Measurements from ENCODE around the gene CEMIP.

CEMIP gene

DNA sequence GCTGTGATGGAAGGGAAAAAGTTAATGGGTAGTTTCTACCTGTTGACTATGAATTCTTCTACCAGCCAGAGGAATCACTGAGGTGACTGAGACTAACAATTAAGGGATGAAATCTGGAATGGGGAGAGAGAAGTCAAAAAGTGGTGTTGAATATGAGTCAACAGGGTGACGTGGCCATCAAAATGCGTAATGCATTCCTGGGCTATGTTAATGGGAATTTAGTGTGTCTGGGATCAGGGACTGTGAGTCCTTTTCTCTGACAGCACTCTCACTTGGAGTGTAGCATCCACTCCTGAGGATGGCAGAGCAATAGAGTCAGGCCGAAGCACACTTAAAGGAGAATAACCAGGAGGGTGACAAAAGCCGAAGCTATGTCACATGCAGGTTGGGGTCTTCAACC is 150.1 kb downstream of the CEMIP start:
- peak; percentile 30 to 49 for DNase-seq (ENCODE audit: low read depth in 2 of 2)

DNA sequence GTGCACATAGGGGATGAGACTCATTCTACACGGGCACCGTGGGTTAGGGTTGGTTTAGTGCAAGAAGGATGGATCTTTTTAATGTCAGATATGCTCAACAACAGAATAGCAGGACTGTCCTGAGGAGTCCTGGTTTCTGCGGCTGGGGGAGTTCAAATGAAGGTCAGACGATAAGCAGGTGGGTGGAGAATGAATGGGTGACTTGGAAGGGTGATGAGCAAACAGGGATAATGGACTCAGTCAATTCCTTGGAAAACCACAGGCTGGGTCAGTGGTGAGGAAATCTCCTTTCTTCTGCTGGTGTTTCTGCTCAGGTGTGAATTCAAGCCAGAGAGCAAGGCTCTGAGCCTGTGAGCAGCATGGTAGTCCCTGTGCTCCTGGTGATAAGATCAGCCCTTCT is 150.5 kb downstream of the CEMIP start:
- DNase-seq (ENCODE audit: low read depth in 2 of 2), result no peak

DNA sequence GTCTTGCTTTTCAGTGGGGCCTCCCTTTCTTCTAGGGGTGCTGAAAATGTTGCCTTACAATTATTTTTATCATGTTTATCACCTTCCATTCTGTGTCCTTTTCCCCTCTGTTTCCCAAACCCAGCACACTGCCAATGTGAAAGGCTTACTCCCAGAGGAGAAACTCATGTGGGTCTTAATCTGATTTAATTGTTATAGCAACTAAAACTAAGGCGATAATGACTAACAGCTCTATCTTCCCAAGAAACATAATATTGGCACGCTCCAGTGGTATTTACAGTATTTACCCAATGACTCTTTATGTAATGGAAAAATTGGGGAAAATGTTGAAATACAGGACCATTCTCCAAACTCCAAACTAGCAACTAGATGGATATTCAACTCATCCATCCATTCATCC is 152.0 kb downstream of the CEMIP start:
- DNase-seq (ENCODE audit: low read depth in 2 of 2), result no peak

DNA sequence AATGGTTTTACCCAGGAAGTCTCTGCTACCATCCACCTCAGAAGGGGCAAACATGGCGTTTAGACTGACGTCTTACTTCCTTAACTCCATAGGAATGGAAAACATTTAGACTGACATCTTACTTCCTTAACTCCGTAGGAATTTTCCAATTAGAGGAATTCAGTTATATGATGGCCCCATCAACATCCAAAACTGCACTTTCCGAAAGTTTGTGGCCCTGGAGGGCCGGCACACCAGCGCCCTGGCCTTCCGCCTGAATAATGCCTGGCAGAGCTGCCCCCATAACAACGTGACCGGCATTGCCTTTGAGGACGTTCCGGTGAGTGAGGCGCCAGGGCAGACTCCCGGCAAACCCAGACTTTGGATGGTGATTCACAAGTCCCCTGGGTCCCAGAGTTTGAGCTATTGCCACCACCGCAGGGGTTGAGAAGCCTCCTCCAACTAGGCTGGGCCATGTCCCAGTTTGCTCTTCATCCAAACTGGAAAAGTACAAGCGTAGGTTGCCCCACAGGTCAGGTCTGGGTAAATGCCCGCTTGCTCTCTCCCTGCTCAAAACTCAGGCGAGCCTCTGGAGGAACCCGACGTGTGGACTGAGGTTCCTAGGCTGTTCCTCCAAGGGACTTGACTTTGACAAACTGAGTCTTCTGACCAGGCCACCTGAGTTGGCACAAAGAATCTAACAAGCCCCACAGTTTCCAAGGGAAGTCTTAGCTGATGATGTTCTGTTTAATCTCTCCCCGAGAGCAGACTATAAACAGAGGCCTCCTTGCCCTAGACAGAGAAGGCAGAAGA is 152.7 kb downstream of the CEMIP start:
- DNase-seq (ENCODE audit: low read depth in 2 of 2), result no peak

DNA sequence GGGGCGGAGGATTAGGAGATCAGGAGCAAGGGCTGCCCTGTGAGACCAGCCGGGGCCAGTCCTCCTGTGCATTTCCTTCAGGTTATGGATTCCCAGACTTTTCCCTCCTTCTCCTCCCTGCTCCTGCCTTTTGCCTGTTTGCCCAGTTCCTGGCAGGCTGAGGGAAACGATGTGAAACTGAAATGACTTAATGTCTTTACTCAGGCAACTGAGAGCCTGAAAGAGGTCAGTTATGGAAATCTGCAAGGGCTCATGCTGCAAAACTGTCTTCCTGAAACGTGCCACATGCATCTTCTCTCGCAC is 153.3 kb downstream of the CEMIP start:
- no peak for DNase-seq (ENCODE audit: low read depth in 2 of 2)

DNA sequence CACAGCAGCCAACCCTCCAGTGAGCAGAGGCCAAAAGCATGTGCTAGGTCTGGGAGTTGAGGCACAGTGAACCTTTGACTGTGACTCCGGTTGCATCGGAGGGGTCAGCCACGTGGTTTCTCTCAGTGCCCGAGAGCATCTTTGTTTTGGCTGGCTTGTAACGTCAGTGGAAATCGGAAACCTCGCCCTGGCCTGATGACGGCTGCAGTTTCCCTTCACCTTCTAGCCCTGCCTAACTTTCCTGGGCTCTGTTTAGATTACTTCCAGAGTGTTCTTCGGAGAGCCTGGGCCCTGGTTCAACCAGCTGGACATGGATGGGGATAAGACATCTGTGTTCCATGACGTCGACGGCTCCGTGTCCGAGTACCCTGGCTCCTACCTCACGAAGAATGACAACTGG is 153.8 kb downstream of the CEMIP start:
- DNase-seq (ENCODE audit: low read depth in 2 of 2), result no peak

DNA sequence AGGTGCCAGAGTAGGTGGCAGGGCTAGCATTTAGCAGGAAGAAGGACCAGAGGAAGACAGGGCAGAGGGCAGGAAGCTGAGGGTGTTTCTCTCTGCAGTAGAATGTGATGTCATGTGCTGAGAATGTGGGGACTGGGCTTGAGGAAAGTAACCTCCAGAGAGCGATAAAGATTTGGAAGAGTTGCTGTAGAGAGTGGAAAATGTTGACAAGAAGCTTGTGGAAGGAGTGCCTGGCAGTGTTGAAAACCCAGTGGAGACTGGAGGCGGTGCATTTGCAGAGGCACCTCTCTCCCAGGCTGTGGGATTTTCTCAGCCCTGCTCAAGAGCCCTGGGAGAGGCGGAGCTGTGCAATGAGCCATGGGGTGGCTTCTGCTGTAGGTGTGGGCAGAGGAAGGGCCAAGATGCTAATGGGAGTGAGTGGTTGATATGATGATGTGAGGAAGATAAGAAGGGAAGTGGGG is 155.6 kb downstream of the CEMIP start:
- DNase-seq (ENCODE audit: low read depth in 2 of 2), result no peak

DNA sequence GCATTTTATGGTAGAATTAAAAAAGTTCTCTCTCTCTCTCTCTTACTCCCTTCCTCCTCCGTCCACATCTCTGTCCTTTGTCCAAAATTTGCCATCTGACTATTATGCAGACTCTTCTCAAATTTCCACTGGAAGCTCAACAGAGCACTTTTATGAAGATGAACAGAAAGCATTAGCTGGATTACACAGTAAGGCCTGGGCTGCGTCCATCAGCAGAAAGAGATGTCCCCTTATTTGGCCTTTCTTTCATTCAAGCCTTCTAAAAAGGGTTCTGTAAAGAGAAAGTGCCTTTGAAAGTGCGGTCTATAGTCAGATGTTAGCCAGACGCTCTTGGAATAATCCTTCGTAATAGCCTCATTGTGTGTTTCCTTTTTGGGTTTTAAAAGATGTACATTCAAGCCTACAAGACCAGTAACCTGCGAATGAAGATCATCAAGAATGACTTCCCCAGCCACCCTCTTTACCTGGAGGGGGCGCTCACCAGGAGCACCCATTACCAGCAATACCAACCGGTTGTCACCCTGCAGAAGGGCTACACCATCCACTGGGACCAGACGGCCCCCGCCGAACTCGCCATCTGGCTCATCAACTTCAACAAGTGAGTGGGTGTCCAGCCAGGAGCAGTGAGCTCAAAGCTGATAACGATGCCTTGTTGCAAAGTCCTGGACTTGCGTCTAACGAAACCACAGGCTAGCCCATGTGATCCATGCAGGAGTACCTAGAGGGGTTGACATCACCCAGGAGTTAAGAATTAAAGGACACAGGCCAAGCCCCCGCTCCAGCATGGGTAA is 157.3 kb downstream of the CEMIP start:
- no peak for DNase-seq (ENCODE audit: low read depth in 2 of 2)

DNA sequence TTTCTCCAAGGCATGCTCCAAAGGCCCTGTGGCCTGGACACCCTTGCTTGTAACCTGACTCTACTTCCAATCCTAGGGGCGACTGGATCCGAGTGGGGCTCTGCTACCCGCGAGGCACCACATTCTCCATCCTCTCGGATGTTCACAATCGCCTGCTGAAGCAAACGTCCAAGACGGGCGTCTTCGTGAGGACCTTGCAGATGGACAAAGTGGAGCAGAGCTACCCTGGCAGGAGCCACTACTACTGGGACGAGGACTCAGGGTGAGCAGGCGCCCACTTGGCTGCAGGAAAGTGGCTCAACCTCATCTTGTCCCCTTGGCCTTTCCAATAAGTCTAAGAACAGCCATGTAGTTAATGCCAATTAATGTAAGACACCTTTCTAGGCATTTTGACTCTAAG is 158.5 kb downstream of the CEMIP start:
- DNase-seq (ENCODE audit: low read depth in 2 of 2), result no peak

DNA sequence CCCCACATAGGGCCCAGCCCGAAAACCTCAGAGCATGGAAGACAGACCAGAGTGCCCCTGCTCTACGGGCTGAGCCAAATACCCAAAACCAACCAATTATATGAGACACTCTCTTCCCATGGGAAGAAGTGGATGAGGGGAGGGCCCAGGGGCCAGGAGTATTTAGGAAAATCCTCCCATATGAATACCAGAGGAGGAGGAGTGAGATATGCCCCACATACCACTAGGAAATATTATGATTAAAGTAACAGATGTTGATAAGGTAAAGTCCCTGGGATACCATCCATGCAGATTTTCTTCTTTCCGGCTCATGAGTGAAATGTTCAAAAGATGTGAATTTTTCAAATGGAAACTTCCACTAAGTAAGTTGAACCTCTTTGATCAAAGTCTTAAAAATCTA is 160.0 kb downstream of the CEMIP start:
- DNase-seq (ENCODE audit: low read depth in 2 of 2), result no peak

DNA sequence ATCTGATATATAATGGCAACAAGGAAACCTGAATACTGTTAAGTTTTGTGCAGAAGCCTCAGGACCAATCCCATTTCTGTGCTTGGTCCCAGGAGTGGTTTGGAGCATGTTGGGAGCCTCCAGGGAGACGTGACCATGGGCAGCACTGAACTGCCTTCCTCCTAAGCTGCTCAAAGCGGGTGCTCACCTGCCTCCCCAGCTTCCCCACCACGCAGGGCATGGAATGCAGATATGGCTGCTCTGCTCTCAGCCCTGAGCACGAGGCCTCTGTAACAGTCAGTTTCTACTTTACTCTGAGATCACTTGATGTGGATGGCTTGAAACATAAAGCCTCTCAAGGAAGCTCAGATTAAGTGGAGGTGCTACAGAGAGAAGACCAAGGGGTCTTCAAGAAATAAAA is 161.2 kb downstream of the CEMIP start:
- DNase-seq (ENCODE audit: low read depth in 2 of 2), result no peak

DNA sequence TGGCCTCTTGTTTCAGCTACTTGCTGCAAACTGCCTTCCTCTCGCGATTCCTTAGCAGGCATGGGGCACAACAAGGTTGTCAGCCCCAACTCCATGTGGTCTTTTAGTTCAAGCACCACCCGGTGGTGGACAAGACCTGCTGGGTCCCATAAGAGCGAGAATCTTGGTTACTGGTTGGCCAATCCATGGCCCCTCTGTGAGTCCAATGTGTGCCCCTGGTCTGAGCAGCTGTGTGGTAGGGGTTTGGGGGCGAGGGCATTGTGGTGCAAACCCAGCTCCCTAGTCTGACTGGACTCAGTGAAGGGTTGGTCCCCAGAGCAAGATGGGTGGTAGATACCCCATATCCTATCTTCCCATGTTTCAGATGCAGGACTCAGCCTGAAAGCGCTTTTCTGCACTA is 161.7 kb downstream of the CEMIP start:
- no peak for DNase-seq (ENCODE audit: low read depth in 2 of 2)

DNA sequence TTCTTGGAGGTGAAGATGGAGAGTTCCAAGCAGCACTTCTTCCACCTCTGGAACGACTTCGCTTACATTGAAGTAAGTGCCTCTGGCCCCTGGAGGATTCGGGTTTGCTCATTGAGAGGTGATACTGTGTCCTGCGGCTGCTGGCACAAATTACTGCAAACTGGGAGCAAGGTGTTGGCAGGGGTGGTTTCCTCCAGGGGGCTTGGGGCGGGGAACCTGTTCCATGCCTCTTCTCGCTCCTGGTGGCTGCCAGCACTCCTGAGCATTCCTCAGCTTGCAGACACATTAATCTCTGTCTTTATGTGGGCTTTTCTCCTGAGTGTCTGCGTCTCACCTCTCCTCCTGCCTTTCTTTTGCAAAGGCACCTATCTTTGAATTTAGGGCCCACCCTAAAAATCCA is 163.1 kb downstream of the CEMIP start:
- DNase-seq (ENCODE audit: low read depth in 2 of 2), result no peak

DNA sequence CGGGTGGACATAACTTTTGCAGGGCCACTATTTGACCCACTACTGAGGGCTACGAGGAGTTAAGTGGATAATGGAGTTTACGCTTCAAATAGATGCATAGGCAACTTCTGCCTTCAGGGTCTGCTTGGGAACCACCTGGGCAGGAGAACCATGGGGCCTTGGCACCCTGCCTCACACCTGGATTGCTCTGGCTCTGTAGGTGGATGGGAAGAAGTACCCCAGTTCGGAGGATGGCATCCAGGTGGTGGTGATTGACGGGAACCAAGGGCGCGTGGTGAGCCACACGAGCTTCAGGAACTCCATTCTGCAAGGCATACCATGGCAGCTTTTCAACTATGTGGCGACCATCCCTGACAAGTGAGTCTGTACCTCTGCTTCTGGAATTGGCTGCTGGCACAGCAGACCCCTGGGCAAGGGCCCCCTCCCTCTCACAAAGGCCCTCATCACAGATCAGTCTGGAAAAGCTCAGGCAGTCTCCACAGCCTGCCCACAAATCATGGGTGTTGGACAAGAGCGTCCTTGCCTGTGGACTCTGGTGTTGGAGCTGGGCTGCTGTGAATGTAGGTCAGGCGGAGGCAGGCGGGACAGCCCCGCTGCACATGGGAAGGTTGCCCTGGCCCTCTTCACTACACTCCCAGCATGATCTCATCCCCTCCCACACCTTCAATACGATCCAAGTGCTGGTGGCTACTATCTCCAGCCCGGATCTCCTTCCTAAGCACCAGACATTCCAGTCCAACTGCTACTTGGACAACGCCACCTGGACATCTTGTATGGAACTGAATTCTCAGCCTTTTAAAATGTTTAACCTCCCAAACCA is 163.8 kb downstream of the CEMIP start:
- no peak for DNase-seq (ENCODE audit: low read depth in 2 of 2)

DNA sequence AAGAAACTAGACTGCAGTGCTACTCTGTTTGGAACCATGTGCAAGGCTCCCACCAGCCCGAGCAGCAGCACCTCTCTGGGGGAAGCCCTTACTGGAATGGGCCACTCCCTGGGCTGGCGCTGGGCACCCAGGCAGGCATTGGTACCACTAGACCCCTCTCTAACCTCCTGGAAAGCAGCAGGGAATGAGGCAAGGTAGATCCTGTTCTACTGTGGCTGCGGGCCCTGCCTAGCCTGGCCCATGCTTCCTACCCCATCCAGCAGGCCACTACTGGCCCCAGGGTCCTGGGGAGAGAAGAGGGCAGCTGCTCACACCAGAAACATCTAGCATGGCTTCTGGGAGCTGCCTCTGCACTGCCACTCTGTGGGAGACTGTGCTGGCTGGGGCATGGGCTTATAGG is 165.6 kb downstream of the CEMIP start:
- DNase-seq (ENCODE audit: low read depth in 2 of 2), result no peak

DNA sequence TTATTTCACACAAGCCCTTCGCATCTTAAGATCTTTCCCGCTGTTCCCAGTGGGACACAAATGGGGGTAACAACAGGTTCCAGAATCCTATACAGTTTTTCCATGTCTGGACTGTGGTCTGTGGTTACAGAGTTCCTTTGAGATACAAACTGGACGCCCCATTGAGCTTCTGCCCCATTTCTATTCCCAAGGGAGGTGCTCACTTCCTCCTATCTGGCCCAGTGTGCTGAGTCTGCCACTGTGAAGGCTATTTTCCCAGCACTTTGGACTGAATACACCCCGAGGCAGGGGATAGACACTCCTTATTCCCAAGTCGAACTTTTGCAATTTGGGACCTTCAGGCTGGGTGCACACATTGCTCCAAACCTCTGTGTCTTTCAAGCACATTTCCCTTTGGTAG is 166.4 kb downstream of the CEMIP start:
- DNase-seq (ENCODE audit: low read depth in 2 of 2), result no peak

DNA sequence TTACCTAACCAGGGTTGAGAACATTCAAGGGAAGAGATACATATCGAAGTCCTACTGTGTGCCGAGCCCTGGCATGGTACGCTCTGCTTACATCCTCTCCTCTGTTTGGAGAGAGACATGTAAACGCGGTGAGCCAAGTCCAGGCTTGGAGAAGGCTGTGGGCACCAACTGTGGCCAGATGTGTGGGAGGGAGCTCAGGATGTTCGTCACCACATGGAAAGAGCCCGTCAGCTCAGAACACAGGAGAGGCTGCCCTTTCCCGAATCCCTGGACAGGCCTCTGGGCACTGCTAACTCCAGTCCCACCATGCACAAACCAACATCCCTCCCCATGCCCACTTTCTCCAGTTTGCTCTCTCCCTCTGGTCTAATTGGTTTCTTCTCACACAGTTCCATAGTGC is 167.4 kb downstream of the CEMIP start:
- DNase-seq (ENCODE audit: low read depth in 2 of 2), result no peak

DNA sequence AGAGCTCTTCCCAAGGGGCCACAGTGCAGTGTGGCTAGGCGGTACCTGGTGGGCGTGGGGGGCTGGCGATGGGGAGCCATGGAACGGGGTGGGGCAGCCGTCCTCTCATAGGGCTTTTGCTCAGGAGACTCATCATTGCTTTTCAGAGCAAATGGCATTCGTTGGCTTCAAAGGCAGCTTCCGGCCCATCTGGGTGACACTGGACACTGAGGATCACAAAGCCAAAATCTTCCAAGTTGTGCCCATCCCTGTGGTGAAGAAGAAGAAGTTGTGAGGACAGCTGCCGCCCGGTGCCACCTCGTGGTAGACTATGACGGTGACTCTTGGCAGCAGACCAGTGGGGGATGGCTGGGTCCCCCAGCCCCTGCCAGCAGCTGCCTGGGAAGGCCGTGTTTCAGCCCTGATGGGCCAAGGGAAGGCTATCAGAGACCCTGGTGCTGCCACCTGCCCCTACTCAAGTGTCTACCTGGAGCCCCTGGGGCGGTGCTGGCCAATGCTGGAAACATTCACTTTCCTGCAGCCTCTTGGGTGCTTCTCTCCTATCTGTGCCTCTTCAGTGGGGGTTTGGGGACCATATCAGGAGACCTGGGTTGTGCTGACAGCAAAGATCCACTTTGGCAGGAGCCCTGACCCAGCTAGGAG is 169.6 kb downstream of the CEMIP start:
- no peak for DNase-seq (ENCODE audit: low read depth in 2 of 2)

DNA sequence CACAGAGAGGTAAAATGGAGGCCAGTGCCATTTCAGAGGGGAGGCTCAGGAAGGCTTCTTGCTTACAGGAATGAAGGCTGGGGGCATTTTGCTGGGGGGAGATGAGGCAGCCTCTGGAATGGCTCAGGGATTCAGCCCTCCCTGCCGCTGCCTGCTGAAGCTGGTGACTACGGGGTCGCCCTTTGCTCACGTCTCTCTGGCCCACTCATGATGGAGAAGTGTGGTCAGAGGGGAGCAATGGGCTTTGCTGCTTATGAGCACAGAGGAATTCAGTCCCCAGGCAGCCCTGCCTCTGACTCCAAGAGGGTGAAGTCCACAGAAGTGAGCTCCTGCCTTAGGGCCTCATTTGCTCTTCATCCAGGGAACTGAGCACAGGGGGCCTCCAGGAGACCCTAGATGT is 170.6 kb downstream of the CEMIP start:
- DNase-seq (ENCODE audit: low read depth in 2 of 2), result no peak

DNA sequence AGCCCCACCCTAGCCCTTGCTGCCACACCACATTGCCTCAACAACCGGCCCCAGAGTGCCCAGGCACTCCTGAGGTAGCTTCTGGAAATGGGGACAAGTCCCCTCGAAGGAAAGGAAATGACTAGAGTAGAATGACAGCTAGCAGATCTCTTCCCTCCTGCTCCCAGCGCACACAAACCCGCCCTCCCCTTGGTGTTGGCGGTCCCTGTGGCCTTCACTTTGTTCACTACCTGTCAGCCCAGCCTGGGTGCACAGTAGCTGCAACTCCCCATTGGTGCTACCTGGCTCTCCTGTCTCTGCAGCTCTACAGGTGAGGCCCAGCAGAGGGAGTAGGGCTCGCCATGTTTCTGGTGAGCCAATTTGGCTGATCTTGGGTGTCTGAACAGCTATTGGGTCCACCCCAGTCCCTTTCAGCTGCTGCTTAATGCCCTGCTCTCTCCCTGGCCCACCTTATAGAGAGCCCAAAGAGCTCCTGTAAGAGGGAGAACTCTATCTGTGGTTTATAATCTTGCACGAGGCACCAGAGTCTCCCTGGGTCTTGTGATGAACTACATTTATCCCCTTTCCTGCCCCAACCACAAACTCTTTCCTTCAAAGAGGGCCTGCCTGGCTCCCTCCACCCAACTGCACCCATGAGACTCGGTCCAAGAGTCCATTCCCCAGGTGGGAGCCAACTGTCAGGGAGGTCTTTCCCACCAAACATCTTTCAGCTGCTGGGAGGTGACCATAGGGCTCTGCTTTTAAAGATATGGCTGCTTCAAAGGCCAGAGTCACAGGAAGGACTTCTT is 171.3 kb downstream of the CEMIP start:
- no peak for DNase-seq (ENCODE audit: low read depth in 2 of 2)

DNA sequence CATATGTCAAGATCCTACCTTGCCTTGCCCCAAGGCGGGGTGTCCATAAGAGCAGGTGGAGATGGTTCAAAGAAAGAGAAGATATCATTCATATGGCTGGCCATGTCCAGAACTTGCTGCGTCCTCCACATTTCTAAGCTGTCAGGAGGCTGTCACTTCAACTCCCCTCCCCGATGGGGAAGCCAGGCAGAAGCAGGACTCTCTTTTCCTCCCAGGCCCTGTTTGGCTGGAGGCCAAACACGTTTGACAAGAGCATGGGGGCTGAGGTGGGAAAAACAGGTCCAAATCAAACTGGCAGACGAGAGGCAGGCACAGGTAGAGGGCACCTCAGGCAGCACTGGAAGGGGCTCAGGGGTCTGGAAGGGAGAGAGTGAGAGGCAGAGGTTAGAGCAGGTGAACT is 172.8 kb downstream of the CEMIP start:
- DNase-seq (ENCODE audit: low read depth in 2 of 2), result no peak
